H1 (cell line): ENCODE results near the gene FCER2. TPM values are rescaled to one million over a fixed set of nuclear protein-coding genes. Genes with fewer than 3 reads are reported as not detected.

Experiments
- CTCF ChIA-PET: fragments of 300-600 bp; sonication (Branson Sonifier 250); formaldehyde crosslinking; loops from one replicate; lab custom pipeline; 2021; ENCODE audit not compliant: partially characterized antibody; lab: Charles Lee
- POLR2A ChIA-PET: fragments of 300-600 bp; sonication (Branson Sonifier 250); formaldehyde crosslinking; loops from one replicate; lab custom pipeline; 2021; ENCODE audit warnings: inconsistent platforms; ENCODE audit not compliant: partially characterized antibody; lab: Charles Lee
- DNase-seq, 2 experiments: peaks; one replicate each; pipeline versions ENCODE4 v3.0.0 to v3.0.0-alpha.2; 2010 to 2022; ENCODE audit warnings: low spot score in 2 of 2, low read depth in 1 of 2, mixed read lengths in 1 of 2
- FAIRE-seq: peaks from 2 replicates; lab custom pipeline; 2011; peaks lifted over from hg19 to GRCh38; lab: Jason Lieb, UNC
- H2AFZ ChIP-seq: 2 replicates; pipeline ENCODE4 v1.8.1; 2012; ENCODE audit warnings: low read length, inconsistent platforms
- H2AK5ac ChIP-seq: 2 replicates; pipeline ENCODE4 v1.6.1; 2013; ENCODE audit warnings: low read depth, low read length
- H2BK120ac ChIP-seq: replicated peaks from 2 replicates; pipeline ENCODE3; 2013; ENCODE audit warnings: low read depth, low read length, inconsistent platforms
- H2BK12ac ChIP-seq: 2 replicates; pipeline ENCODE4 v1.6.1; 2013; ENCODE audit warnings: low read depth, low read length
- H2BK15ac ChIP-seq: 2 replicates; pipeline ENCODE4 v1.6.1; 2013; ENCODE audit warnings: low read length
- H2BK20ac ChIP-seq: 2 replicates; pipeline ENCODE4 v1.6.1; 2013; ENCODE audit warnings: low read length
- H2BK5ac ChIP-seq: 2 replicates; pipeline ENCODE4 v1.6.1; 2013; ENCODE audit warnings: low read depth, low read length
- H3K14ac ChIP-seq: 2 replicates; pipeline ENCODE4 v1.6.1; 2013; ENCODE audit warnings: inconsistent platforms; ENCODE audit not compliant: insufficient read length
- H3K18ac ChIP-seq: 2 replicates; pipeline ENCODE4 v1.6.1; 2013; ENCODE audit warnings: low read length; ENCODE audit errors: extremely low read depth
- H3K23ac ChIP-seq: 2 replicates; pipeline ENCODE4 v1.6.1; 2013; ENCODE audit warnings: inconsistent platforms; ENCODE audit not compliant: insufficient read length
- H3K23me2 ChIP-seq: 2 replicates; pipeline ENCODE4 v1.6.1; 2013; ENCODE audit warnings: low read depth, low read length
- H3K27ac ChIP-seq: 2 replicates; pipeline ENCODE4 v1.6.1; 2011; ENCODE audit warnings: low read depth, low read length, inconsistent platforms
- H3K27me3 ChIP-seq, 4 experiments: replicated peaks in 1 of 4; 1 replicate in 1 of 4; 2 replicates in 3 of 4; pipeline versions ENCODE4 v1.6.1 to v1.8.1; 2011 to 2013; ENCODE audit warnings: low read length in 3 of 4, mild to moderate bottlenecking in 3 of 4, inconsistent platforms in 2 of 4, mixed read lengths in 2 of 4, moderate library complexity in 1 of 4; ENCODE audit not compliant: control insufficient read depth in 3 of 4, insufficient read depth in 3 of 4; ENCODE audit errors: extremely low read depth in 1 of 4
- H3K36me3 ChIP-seq, 4 experiments: 2 replicates each; pipeline versions ENCODE4 v1.6.1 to v1.8.1; 2011 to 2013; ENCODE audit warnings: mild to moderate bottlenecking in 4 of 4, low read length in 3 of 4, moderate library complexity in 2 of 4, control low read depth in 1 of 4, inconsistent platforms in 1 of 4; ENCODE audit not compliant: insufficient read depth in 4 of 4, control insufficient read depth in 2 of 4
- H3K4ac ChIP-seq: replicated peaks from 2 replicates; pipeline ENCODE3; 2013; ENCODE audit warnings: low read length, low read depth, mixed read lengths, inconsistent platforms; ENCODE audit not compliant: insufficient read length
- H3K4me1 ChIP-seq, 4 experiments: replicated peaks in 1 of 4; 1 replicate in 1 of 4; 2 replicates in 3 of 4; pipeline versions ENCODE4 v1.6.1 to v1.8.1; 2011 to 2013; ENCODE audit warnings: low read length in 3 of 4, inconsistent platforms in 2 of 4, mixed read lengths in 1 of 4; ENCODE audit not compliant: insufficient read depth in 4 of 4, control insufficient read depth in 3 of 4
- H3K4me2 ChIP-seq, 2 experiments: 2 replicates each; pipeline versions ENCODE4 v1.6.1 to v1.8.1; 2011 to 2013; ENCODE audit warnings: low read depth in 2 of 2, low read length in 2 of 2, control low read depth in 1 of 2, inconsistent platforms in 1 of 2, mild to moderate bottlenecking in 1 of 2; ENCODE audit not compliant: insufficient read depth in 1 of 2
- H3K4me3 ChIP-seq, 4 experiments: fragments of 200-600, 300-600 bp in 1 of 4; sonication (generic), shearing (Covaris generic), sonication (Bioruptor Twin) in 1 of 4; 2 replicates each; pipeline versions ENCODE4 v1.5.1 to v1.8.1; 2011 to 2016; ENCODE audit warnings: low read length in 4 of 4, low read depth in 3 of 4, control low read depth in 2 of 4, inconsistent platforms in 2 of 4, mild to moderate bottlenecking in 2 of 4, mixed read lengths in 1 of 4, moderate library complexity in 1 of 4; ENCODE audit not compliant: insufficient read depth in 2 of 4; ENCODE audit errors: extremely low read depth in 1 of 4
- H3K56ac ChIP-seq: replicated peaks from 2 replicates; pipeline ENCODE3; 2013; ENCODE audit warnings: low read depth, mild to moderate bottlenecking, mixed read lengths, low read length, inconsistent platforms; ENCODE audit not compliant: insufficient read length
- H3K79me1 ChIP-seq: 2 replicates; pipeline ENCODE4 v1.6.1; 2013; ENCODE audit warnings: low read depth, low read length, control low read depth
- H3K79me2 ChIP-seq, 2 experiments: 2 replicates each; pipeline versions ENCODE4 v1.6.1 to v1.8.1; 2012 to 2013; ENCODE audit warnings: low read length in 2 of 2, mild to moderate bottlenecking in 2 of 2, inconsistent platforms in 1 of 2; ENCODE audit not compliant: insufficient read depth in 2 of 2, control insufficient read depth in 1 of 2
- H3K9ac ChIP-seq, 4 experiments: replicated peaks in 1 of 4; 1 replicate in 1 of 4; 2 replicates in 3 of 4; pipeline versions ENCODE4 v1.6.1 to v1.8.1; 2011 to 2013; ENCODE audit warnings: low read depth in 3 of 4, low read length in 3 of 4, control low read depth in 2 of 4, mild to moderate bottlenecking in 2 of 4, moderate library complexity in 2 of 4, inconsistent platforms in 1 of 4; ENCODE audit errors: extremely low read depth in 1 of 4
- H3K9me3 ChIP-seq, 2 experiments: 2 replicates each; pipeline versions ENCODE4 v1.6.1 to v1.8.1; 2012 to 2013; ENCODE audit warnings: mild to moderate bottlenecking in 2 of 2, moderate library complexity in 2 of 2, control low read depth in 1 of 2, inconsistent platforms in 1 of 2, low read depth in 1 of 2, low read length in 1 of 2, mixed read lengths in 1 of 2; ENCODE audit not compliant: insufficient read depth in 2 of 2
- H4K20me1 ChIP-seq, 2 experiments: replicated peaks in 1 of 2; 2 replicates each; pipeline versions ENCODE3 to v1.8.1; 2011 to 2013; ENCODE audit warnings: inconsistent platforms in 2 of 2, low read length in 2 of 2, mild to moderate bottlenecking in 1 of 2; ENCODE audit not compliant: insufficient read depth in 2 of 2, control insufficient read depth in 1 of 2
- H4K5ac ChIP-seq: 2 replicates; pipeline ENCODE4 v1.6.1; 2013; ENCODE audit warnings: low read length, low read depth, mixed read lengths, inconsistent platforms; ENCODE audit not compliant: insufficient read length
- H4K8ac ChIP-seq: 2 replicates; pipeline ENCODE4 v1.8.0; 2013; ENCODE audit warnings: mild to moderate bottlenecking, moderate library complexity, low read length, inconsistent platforms; ENCODE audit not compliant: insufficient read depth; ENCODE audit errors: extremely low read depth
- H4K91ac ChIP-seq: replicated peaks from 2 replicates; pipeline ENCODE3; 2013; ENCODE audit warnings: low read length, mixed read lengths, inconsistent platforms; ENCODE audit not compliant: insufficient read length
- CBX5 ChIP-seq: fragments of 300-800, 300-1000 bp; sonication (generic); IDR thresholded peaks from 2 replicates; pipeline ENCODE4 v1.7.1; 2016; ENCODE audit warnings: antibody characterized with exemption, low read length, low read depth
- EGR1 ChIP-seq: IDR thresholded peaks from 2 replicates; pipeline ENCODE4 v1.6.1; 2011; ENCODE audit warnings: low read depth, low read length, borderline replicate concordance
- GTF2F1 ChIP-seq: IDR thresholded peaks from 2 replicates; pipeline ENCODE4 v1.6.1; 2012; ENCODE audit warnings: low read depth, low read length, improper control_type of control experiment, borderline replicate concordance
- SIN3A ChIP-seq, 2 experiments: IDR thresholded peaks in 1 of 2; conservative IDR thresholded peaks in 1 of 2; 2 replicates each; pipeline ENCODE4 v1.6.1; 2011 to 2012; ENCODE audit warnings: low read length in 2 of 2, improper control_type of control experiment in 1 of 2, low read depth in 1 of 2, mild to moderate bottlenecking in 1 of 2
- SP1 ChIP-seq: IDR thresholded peaks from 2 replicates; pipeline ENCODE4 v1.6.1; 2011; ENCODE audit warnings: low read depth, low read length
- SRF ChIP-seq: IDR thresholded peaks from 2 replicates; pipeline ENCODE4 v1.6.1; 2011; ENCODE audit warnings: mild to moderate bottlenecking, low read depth, low read length, moderate library complexity
- WGBS, 2 experiments: shearing (Covaris generic) in 1 of 2; methylation state at CpG; one replicate each; pipeline versions ENCODE4 v1.1.6 to v1.1.7; 2013 to 2015; ENCODE audit warnings: low lambda C conversion rate in 2 of 2, mixed read lengths in 2 of 2, inconsistent platforms in 1 of 2, low coverage in 1 of 2, missing lambda C conversion rate in 1 of 2; ENCODE audit not compliant: insufficient replicate concordance in 2 of 2, insufficient coverage in 1 of 2, insufficient read length in 1 of 2; ENCODE audit errors: extremely low coverage in 1 of 2, missing lambda C conversion rate in 1 of 2; 5-methylcytosine and 5-hydroxymethylcytosine counted together
- polyA plus RNA-seq, 7 experiments: library from polyadenylated mRNA; depleted of rRNA in 3 of 7; stranded (reverse) in 5 of 7; unstranded in 2 of 7; fragments of >200 nt in 5 of 7; fragments of 200-250 nt in 2 of 7; gene quantifications; 1 replicate in 5 of 7; 2 replicates in 1 of 7; 4 replicates in 1 of 7; pipeline versions ENCODE4 v1.2.1 to v1.2.3, GENCODE V29; 2011 to 2013; ENCODE audit warnings: missing spikeins in 2 of 7, mixed read lengths in 2 of 7
- total RNA-seq: library from RNA; stranded (reverse); fragmentation: NEBNext Ultra II Directional; extraction: Animal tissue kit (Norgen Biotek cat#: 25700); gene quantifications from 2 replicates; pipeline ENCODE4 v1.2.1, GENCODE V29; 2021

Gene FCER2
- total and polyA plus RNA-seq, 2 of the 8 experiments (the other 6 are each of a cell fraction or from before 2014, with no cell fraction given), result 0.67 TPM; not detected in 1

DNA sequence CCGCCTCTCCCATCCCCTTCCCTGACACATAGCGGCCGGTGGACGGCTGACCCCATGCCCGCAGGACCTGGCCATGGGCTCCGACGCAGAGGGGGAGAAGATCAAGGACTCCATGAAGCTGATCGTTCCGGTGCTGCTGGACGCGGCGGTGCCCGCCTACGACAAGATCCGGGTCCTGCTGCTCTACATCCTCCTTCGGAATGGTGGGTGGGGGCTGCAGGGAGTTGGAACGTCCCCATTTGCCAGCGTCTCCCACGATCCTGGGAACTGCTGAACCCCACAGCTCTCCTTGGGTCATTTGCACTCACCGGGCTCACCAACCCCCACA is 57.4 kb downstream of the FCER2 start:
- no peak overlapping the region for H2AFZ ChIP-seq
- no peak overlapping the region for H2BK5ac ChIP-seq
- DNase-seq (no peak), FAIRE-seq (no peak)
- no peak overlapping the region; the same call in 1 of the 2 replicates for H4K8ac ChIP-seq
- no peaks in the 10 kb centered on the region; a peak in 1 of 4 replicates for H3K9me3 ChIP-seq
- peaks cover 0 to 6% (median 2%) of the 10 kb centered on the region in 4 experiments; a peak in 2 of 8 replicates for H3K36me3 ChIP-seq
- peaks cover 5% of the 10 kb centered on the region; the same call in 1 of the 2 replicates for H3K23me2 ChIP-seq
- ChIA-PET POLR2A (interaction anchor here (1.0 to 1.8 kb wide), 2 partner anchors 24 to 175 kb away, joined by 3 to 8 read pairs; no protein-coding TSS in a partner anchor), CTCF (interaction anchor here (1.0 to 1.8 kb wide), 5 partner anchors 11 to 156 kb away, joined by 4 to 7 read pairs (median 4); no protein-coding TSS in a partner anchor)
- H2BK20ac ChIP-seq, result peak overlapping the region; percentile 72; the same call in 1 of the 2 replicates
- no peak overlapping the region for H2BK15ac ChIP-seq
- no peak for TF ChIP-seq SRF
- TF ChIP-seq EGR1, result no peak
- no peak for TF ChIP-seq GTF2F1
- TF ChIP-seq SIN3A (conservative IDR thresholded peaks at IDR 0.05 in 1 of 2, IDR thresholded peaks at IDR 0.05 in 1 of 2; ENCODE audit: low read depth in 1 of 2, low read length in 2 of 2), result no peak
- no peak for TF ChIP-seq SP1
- no peak for TF ChIP-seq CBX5
- H2AK5ac ChIP-seq, result no peak overlapping the region
- H3K56ac ChIP-seq, result no peak overlapping the region
- no peak overlapping the region for H3K14ac ChIP-seq
- H3K4ac ChIP-seq, result no peak overlapping the region
- H3K79me1 ChIP-seq, result no peaks in the 10 kb centered on the region; the same call in 1 of the 2 replicates
- no peak overlapping the region for H3K9ac ChIP-seq
- H3K79me2 ChIP-seq, result peaks cover 0 to 3% of the 10 kb centered on the region in 2 experiments; a peak in 1 of 4 replicates
- H4K5ac ChIP-seq, result no peak overlapping the region
- no peak overlapping the region for H3K18ac ChIP-seq
- H3K27me3 ChIP-seq, result no peaks in the 10 kb centered on the region; a peak in 1 of 7 replicates
- no peak overlapping the region for H2BK12ac ChIP-seq
- peaks cover 0 to 5% (median 0%) of the 10 kb centered on the region in 4 experiments; a peak in 2 of 7 replicates for H3K4me1 ChIP-seq
- H4K20me1 ChIP-seq, result peaks cover 0 to 16% of the 10 kb centered on the region in 2 experiments
- H3K4me3 ChIP-seq, result no peak overlapping the region
- no peak overlapping the region for H4K91ac ChIP-seq
- no peak overlapping the region for H3K4me2 ChIP-seq
- H3K23ac ChIP-seq, result no peak overlapping the region
- WGBS, 2 experiments, result 92% methylated on average over 16 of the region's 20 CpGs; no CpG with 5 or more reads in 1 of the 2 experiments
- no peak overlapping the region for H3K27ac ChIP-seq
- H2BK120ac ChIP-seq, result no peak overlapping the region
